Panc1 (cell line): Measurements from ENCODE around the gene GEMIN4. TPM values are rescaled to one million over a fixed set of nuclear protein-coding genes. Genes with fewer than 3 reads are reported as not detected.
"Not testable (repeated sequence)": the region's sequence is repeated elsewhere in the genome, so short reads cannot be mapped to it uniquely, and the experiment has no call there.

Experiments used
- ATAC-seq: fragments of 200-7000 bp; cut with Tn5 transposase; 2 replicates; pipeline ENCODE4 v1.9.1; 2020; ENCODE audit warnings: mild to moderate bottlenecking, moderate library complexity
- BruUV-seq: library from RNA; stranded (reverse); fragments of 400-500 nt; replicated peaks from 2 replicates; lab custom pipeline; 2021; lab: Mats Ljungman, UMichigan
- CTCF ChIA-PET: fragments of 300-600 bp; sonication (Branson Sonifier 250); formaldehyde crosslinking; loops from one replicate; lab custom pipeline; 2022; ENCODE audit warnings: antibody characterized with exemption; lab: Charles Lee
- POLR2A ChIA-PET: fragments of 300-600 bp; sonication (Branson Sonifier 250); formaldehyde crosslinking; loops from one replicate; lab custom pipeline; 2022; ENCODE audit warnings: antibody characterized with exemption; lab: Charles Lee
- DNase-seq: peaks from one replicate; pipeline ENCODE4 v3.0.0-alpha.2; 2010; ENCODE audit warnings: low read depth, low spot score
- H3K27ac ChIP-seq: 2 replicates; pipeline ENCODE4 v1.5.1; 2011; ENCODE audit warnings: mild to moderate bottlenecking, low read length, inconsistent platforms
- H3K27me3 ChIP-seq: fragments of 200-500 bp; sonication (Bioruptor generic); 2 replicates; pipeline ENCODE4 v1.6.0; 2014; ENCODE audit warnings: low read length, inconsistent platforms; ENCODE audit not compliant: control insufficient read depth, insufficient read depth
- H3K36me3 ChIP-seq: fragments of 200-500 bp; sonication (Bioruptor generic); 2 replicates; pipeline ENCODE4 v1.5.1; 2014; ENCODE audit warnings: inconsistent platforms, mild to moderate bottlenecking, low read length, moderate library complexity; ENCODE audit not compliant: control insufficient read depth, insufficient read depth
- H3K4me1 ChIP-seq: 2 replicates; pipeline ENCODE4 v1.5.1; 2011; ENCODE audit warnings: inconsistent platforms, mild to moderate bottlenecking, low read length, moderate library complexity; ENCODE audit not compliant: control insufficient read depth, insufficient read depth
- H3K4me3 ChIP-seq, 2 experiments: 2 replicates each; pipeline ENCODE4 v1.5.1; 2011 to 2012; ENCODE audit warnings: low read depth in 2 of 2, low read length in 2 of 2, mild to moderate bottlenecking in 2 of 2, inconsistent platforms in 1 of 2, moderate library complexity in 1 of 2
- H3K9me3 ChIP-seq: fragments of 200-500 bp; sonication (Bioruptor generic); 2 replicates; pipeline ENCODE4 v1.5.1; 2014; ENCODE audit warnings: low read depth, mild to moderate bottlenecking, inconsistent platforms, low read length, moderate library complexity; ENCODE audit not compliant: control insufficient read depth, insufficient read depth
- CTCF ChIP-seq: fragments of 450-650 bp; IDR thresholded peaks from 2 replicates; pipeline ENCODE4 v1.5.1; 2017; ENCODE audit warnings: mild to moderate bottlenecking
- POLR2AphosphoS5 ChIP-seq: IDR thresholded peaks from 2 replicates; pipeline ENCODE4 v1.6.1; 2012; ENCODE audit warnings: mild to moderate bottlenecking, low read depth, low read length, moderate library complexity
- REST ChIP-seq, 2 experiments: IDR thresholded peaks; 2 replicates each; pipeline ENCODE4 v1.6.1; 2011 to 2012; ENCODE audit warnings: low read depth in 2 of 2, control low read depth in 1 of 2, low read length in 1 of 2, mild to moderate bottlenecking in 1 of 2, moderate library complexity in 1 of 2; ENCODE audit not compliant: insufficient read depth in 1 of 2
- SIN3A ChIP-seq: IDR thresholded peaks from 2 replicates; pipeline ENCODE4 v1.6.1; 2012; ENCODE audit warnings: low read depth, mild to moderate bottlenecking, low read length, moderate library complexity, borderline replicate concordance; ENCODE audit not compliant: insufficient read depth
- TCF7L2 ChIP-seq: IDR thresholded peaks from 2 replicates; pipeline ENCODE4 v1.6.1; 2011; ENCODE audit warnings: mild to moderate bottlenecking, low read depth, low read length, inconsistent platforms
- in situ Hi-C: cut with HindIII; loops from 2 replicates; pipeline ENCODE4 v1.10.0; 2016; ENCODE audit warnings: low sequenced_read_pairs, low pct_unique_long_range_greater_than_20kb
- intact Hi-C: fragments of 100-400 bp; cut with micrococcal nuclease; formaldehyde crosslinking; loops from one replicate; pipeline ENCODE4 v1.10.0; 2022; ENCODE audit not compliant: unreplicated experiment
- total RNA-seq: library from RNA; stranded (reverse); gene quantifications from one replicate; pipeline ENCODE4 v1.2.1, GENCODE V29; 2021; ENCODE audit not compliant: unreplicated experiment

The GEMIN4 gene
- total RNA-seq, 1 experiment from 2014 or later, result 34.9 TPM

GRCh38 chr17:760371-760770, 8.3 kb upstream of the GEMIN4 start:
- Histone ChIP-seq H3K9me3 (no peaks in the 10 kb centered on the region), H3K4me3 (no peak overlapping the region), H3K27ac (no peak overlapping the region), H3K36me3 (peaks cover 15% of the 10 kb centered on the region), H3K27me3 (no peaks in the 10 kb centered on the region), H3K4me1 (no peaks in the 10 kb centered on the region)
- in situ Hi-C loops (no loop called here), intact Hi-C loops (no loop called here)
- ChIA-PET POLR2A (no interaction called here), CTCF (no interaction called here)
- ATAC-seq (no peak), DNase-seq (no peak)
- no TSS peak for BruUV-seq
- TF ChIP-seq CTCF (no peak), SIN3A (no peak), POLR2AphosphoS5 (no peak), TCF7L2 (no peak), REST (IDR thresholded peaks at IDR 0.05; ENCODE audit: insufficient read depth in 1 of 2, low read depth in 2 of 2, low read length in 1 of 2) (no peak)

GRCh38 chr17:759964-760363, 7.9 kb upstream of the GEMIN4 start:
- intact Hi-C loops, result no loop called here
- H3K27me3 ChIP-seq, result no peaks in the 10 kb centered on the region
- ChIA-PET POLR2A (no interaction called here), CTCF (no interaction called here)
- H3K36me3 ChIP-seq, result peaks cover 15% of the 10 kb centered on the region
- no peaks in the 10 kb centered on the region for H3K9me3 ChIP-seq
- no TSS peak for BruUV-seq
- no peak overlapping the region for H3K27ac ChIP-seq
- no peaks in the 10 kb centered on the region for H3K4me1 ChIP-seq
- in situ Hi-C loops, result no loop called here
- TF ChIP-seq POLR2AphosphoS5 (no peak), REST (IDR thresholded peaks at IDR 0.05; ENCODE audit: insufficient read depth in 1 of 2, low read depth in 2 of 2, low read length in 1 of 2) (no peak), TCF7L2 (no peak), SIN3A (no peak), CTCF (no peak)
- H3K4me3 ChIP-seq, result no peak overlapping the region
- ATAC-seq, result no peak
- no peak for DNase-seq

GRCh38 chr17:756010-756567, 4.0 kb upstream of the GEMIN4 start:
- H3K36me3 ChIP-seq, result peaks cover 17% of the 10 kb centered on the region
- BruUV-seq, ATAC-seq, H3K4me1 ChIP-seq, H3K4me3 ChIP-seq, POLR2A ChIA-PET, in situ Hi-C loops, intact Hi-C loops, CTCF ChIA-PET, H3K9me3 ChIP-seq, H3K27ac ChIP-seq, H3K27me3 ChIP-seq, DNase-seq: not testable (repeated sequence)
